Mesenchymal stem cell (in vitro differentiated cells and primary cell): Measurements from ENCODE around the gene ABCA4.

ENCODE experiments used
- DNase-seq: peaks from one replicate; pipeline ENCODE4 v3.0.0-alpha.2; 2013
- H2AFZ ChIP-seq: one replicate; pipeline ENCODE4 v1.6.1; 2013; ENCODE audit warnings: low read depth, mild to moderate bottlenecking, control low read depth, inconsistent platforms, low read length, moderate library complexity
- H2AK5ac ChIP-seq: 2 replicates; pipeline ENCODE4 v1.6.1; 2013; ENCODE audit warnings: low read length, moderate library complexity, mild to moderate bottlenecking, inconsistent platforms; ENCODE audit not compliant: severe bottlenecking
- H2BK120ac ChIP-seq: one replicate; pipeline ENCODE4 v1.6.1; 2013; ENCODE audit warnings: low read depth, mild to moderate bottlenecking, inconsistent platforms, low read length, moderate library complexity
- H2BK12ac ChIP-seq, 2 experiments: one replicate each; pipeline ENCODE4 v1.6.1; 2013; ENCODE audit warnings: inconsistent platforms in 2 of 2, low read length in 2 of 2, mild to moderate bottlenecking in 2 of 2, moderate library complexity in 2 of 2, control low read depth in 1 of 2
- H2BK15ac ChIP-seq: one replicate; pipeline ENCODE4 v1.6.1; 2013; ENCODE audit warnings: mild to moderate bottlenecking, low read depth, inconsistent platforms; ENCODE audit not compliant: poor library complexity, severe bottlenecking
- H2BK5ac ChIP-seq: 2 replicates; pipeline ENCODE4 v1.6.1; 2013; ENCODE audit warnings: low read depth, mild to moderate bottlenecking, low read length, control low read depth, inconsistent platforms; ENCODE audit not compliant: poor library complexity, severe bottlenecking
- H3K14ac ChIP-seq, 2 experiments: one replicate each; pipeline ENCODE4 v1.6.1; 2013; ENCODE audit warnings: inconsistent platforms in 2 of 2, low read length in 2 of 2, control low read depth in 1 of 2, mild to moderate bottlenecking in 1 of 2, moderate library complexity in 1 of 2
- H3K18ac ChIP-seq, 2 experiments: one replicate each; pipeline ENCODE4 v1.6.1; 2013; ENCODE audit warnings: inconsistent platforms in 2 of 2, low read length in 2 of 2, control low read depth in 1 of 2, low read depth in 1 of 2, mild to moderate bottlenecking in 1 of 2
- H3K23ac ChIP-seq, 2 experiments: one replicate each; pipeline ENCODE4 v1.6.1; 2013; ENCODE audit warnings: inconsistent platforms in 2 of 2, low read length in 2 of 2, mild to moderate bottlenecking in 2 of 2, moderate library complexity in 2 of 2, control low read depth in 1 of 2
- H3K27ac ChIP-seq: 2 replicates; pipeline ENCODE4 v1.5.1; 2013; ENCODE audit warnings: mild to moderate bottlenecking, moderate library complexity, low read length, control low read depth, inconsistent platforms; ENCODE audit not compliant: poor library complexity, severe bottlenecking
- H3K27me3 ChIP-seq, 2 experiments: 2 replicates each; pipeline versions ENCODE4 v1.6.1 to v1.7.0; 2013; ENCODE audit warnings: low read length in 2 of 2, mild to moderate bottlenecking in 2 of 2, moderate library complexity in 2 of 2, control low read depth in 1 of 2, inconsistent platforms in 1 of 2; ENCODE audit not compliant: control insufficient read depth in 1 of 2, insufficient read depth in 1 of 2
- H3K36me3 ChIP-seq, 2 experiments: 2 replicates each; pipeline versions ENCODE4 v1.6.1 to v1.7.0; 2013; ENCODE audit warnings: low read length in 2 of 2, control low read depth in 1 of 2, inconsistent platforms in 1 of 2, low read depth in 1 of 2, mild to moderate bottlenecking in 1 of 2; ENCODE audit not compliant: insufficient read depth in 2 of 2, control insufficient read depth in 1 of 2
- H3K4ac ChIP-seq, 2 experiments: one replicate each; pipeline ENCODE4 v1.6.1; 2013; ENCODE audit warnings: inconsistent platforms in 2 of 2, low read length in 2 of 2, mild to moderate bottlenecking in 2 of 2, moderate library complexity in 2 of 2, control low read depth in 1 of 2, low read depth in 1 of 2
- H3K4me1 ChIP-seq: 2 replicates; pipeline ENCODE4 v1.6.1; 2013; ENCODE audit warnings: low read depth, low read length, control low read depth; ENCODE audit not compliant: control insufficient read depth, insufficient read depth
- H3K4me2 ChIP-seq: 2 replicates; pipeline ENCODE4 v1.6.1; 2013; ENCODE audit warnings: low read length, mild to moderate bottlenecking, inconsistent platforms; ENCODE audit not compliant: poor library complexity, severe bottlenecking
- H3K4me3 ChIP-seq, 2 experiments: 2 replicates each; pipeline versions ENCODE4 v1.5.1 to v1.7.0; 2013; ENCODE audit warnings: low read length in 2 of 2, mild to moderate bottlenecking in 2 of 2, control low read depth in 1 of 2, low read depth in 1 of 2; ENCODE audit not compliant: insufficient read depth in 1 of 2
- H3K79me1 ChIP-seq: replicated peaks from 2 replicates; pipeline ENCODE4 v1.6.1; 2013; ENCODE audit warnings: mild to moderate bottlenecking, control low read depth, low read length, inconsistent platforms; ENCODE audit not compliant: poor library complexity, severe bottlenecking
- H3K9ac ChIP-seq: 2 replicates; pipeline ENCODE4 v1.7.0; 2013; ENCODE audit warnings: mild to moderate bottlenecking, low read length, moderate library complexity
- H3K9me3 ChIP-seq: 2 replicates; pipeline ENCODE4 v1.7.0; 2013; ENCODE audit warnings: mild to moderate bottlenecking, low read length; ENCODE audit not compliant: control insufficient read depth
- H4K8ac ChIP-seq: one replicate; pipeline ENCODE4 v1.6.1; 2013; ENCODE audit warnings: inconsistent platforms, mild to moderate bottlenecking, low read length, moderate library complexity
- H4K91ac ChIP-seq: one replicate; pipeline ENCODE4 v1.6.1; 2013; ENCODE audit warnings: mild to moderate bottlenecking, low read length, inconsistent platforms
- WGBS: methylation state at CpG from one replicate; pipeline ENCODE4 v1.1.7; 2013; ENCODE audit warnings: mixed read lengths; 5-methylcytosine and 5-hydroxymethylcytosine counted together

The ABCA4 gene

GRCh38 chr1:94105581-94105952 is 15.4 kb downstream of the ABCA4 start:
- H3K4ac ChIP-seq = no peak overlapping the region
- no peaks in the 10 kb centered on the region for H3K9me3 ChIP-seq
- WGBS = 59% methylated on average over 6 of the region's 7 CpGs

DNA sequence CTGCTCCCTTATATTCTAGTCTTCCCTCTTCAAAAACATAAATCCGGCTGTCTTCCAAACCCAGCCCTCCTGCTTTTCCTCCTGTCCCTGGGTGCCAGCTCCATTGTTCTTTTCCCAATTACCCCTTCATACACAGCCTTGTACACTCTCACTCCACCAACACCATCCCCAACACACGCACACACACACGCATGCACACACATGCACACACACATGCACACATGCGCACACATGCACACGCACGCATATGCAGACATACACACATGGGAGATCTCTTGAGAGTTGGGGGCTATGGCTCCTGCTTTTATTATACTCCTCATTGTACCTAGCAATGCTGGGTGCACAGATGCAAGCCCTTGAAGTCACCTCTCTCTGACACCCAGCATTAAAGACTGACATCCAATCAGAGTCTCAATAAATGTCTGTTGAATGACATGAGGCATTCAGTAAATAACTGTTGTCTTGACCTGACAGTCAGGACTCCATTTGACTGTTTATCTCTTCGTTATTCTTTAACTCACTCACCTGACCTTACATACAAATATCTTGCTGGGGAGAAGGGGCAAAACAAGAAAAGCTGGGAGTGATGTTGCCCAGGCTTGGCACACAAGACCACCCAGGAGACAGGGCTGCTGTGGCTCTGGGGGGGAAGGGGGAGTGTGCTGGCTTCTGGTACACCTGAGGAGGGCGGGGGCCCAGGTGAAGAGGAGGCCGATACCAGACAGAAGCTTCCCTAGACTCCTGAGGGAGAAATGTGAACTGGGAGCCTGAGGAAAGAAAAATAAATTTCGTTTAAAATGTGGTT is 16.0 kb downstream of the ABCA4 start:
- Histone ChIP-seq H2BK120ac (no peak overlapping the region), H2BK12ac (no peak overlapping the region), H3K4me3 (no peak overlapping the region), H2BK15ac (no peak overlapping the region), H3K27ac (no peak overlapping the region), H3K27me3 (peaks cover 0 to 34% of the 10 kb centered on the region in 2 experiments), H2BK5ac (no peak overlapping the region), H3K4ac (no peak overlapping the region), H3K18ac (no peak overlapping the region), H4K91ac (no peak overlapping the region), H3K4me2 (no peak overlapping the region), H3K14ac (peak overlapping the region in 1 of 2 experiments; percentile 66), H3K4me1 (peaks cover 21% of the 10 kb centered on the region), H3K79me1 (no peaks in the 10 kb centered on the region), H4K8ac (peak overlapping the region; percentile 5), H3K9ac (no peak overlapping the region), H2AK5ac (peak overlapping the region; percentile 3), H3K9me3 (no peaks in the 10 kb centered on the region), H3K36me3 (peaks cover 0 to 3% of the 10 kb centered on the region in 2 experiments), H3K23ac (no peak overlapping the region), H2AFZ (no peak overlapping the region)
- no peak for DNase-seq
- WGBS = 82% methylated on average over 9 of the region's 10 CpGs

More at GRCh38 chr1:94105581-94105952, 15.4 kb downstream of the ABCA4 start:
- H3K9ac ChIP-seq = no peak overlapping the region
- no peak overlapping the region for H2BK15ac ChIP-seq
- DNase-seq = no peak
- no peak overlapping the region for H4K91ac ChIP-seq
- H3K4me1 ChIP-seq = peaks cover 21% of the 10 kb centered on the region
- no peak overlapping the region for H3K23ac ChIP-seq
- peak overlapping the region; percentile 31 for H2AK5ac ChIP-seq
- H2AFZ ChIP-seq = no peak overlapping the region
- no peak overlapping the region for H4K8ac ChIP-seq
- H3K27me3 ChIP-seq = peaks cover 0 to 33% of the 10 kb centered on the region in 2 experiments
- peaks cover 0 to 3% of the 10 kb centered on the region in 2 experiments for H3K36me3 ChIP-seq
- no peak overlapping the region for H3K4me2 ChIP-seq
- no peak overlapping the region for H3K4me3 ChIP-seq
- no peak overlapping the region for H2BK12ac ChIP-seq
- no peak overlapping the region for H2BK5ac ChIP-seq
- H3K79me1 ChIP-seq = no peaks in the 10 kb centered on the region
- no peak overlapping the region for H3K18ac ChIP-seq
- no peak overlapping the region for H2BK120ac ChIP-seq
- peak overlapping the region; percentile 56 for H3K27ac ChIP-seq
- no peak overlapping the region for H3K14ac ChIP-seq

GRCh38 chr1:94104127-94104684 is 16.7 kb downstream of the ABCA4 start:
- Histone ChIP-seq H3K27ac (no peak overlapping the region), H3K9me3 (no peaks in the 10 kb centered on the region), H3K79me1 (no peaks in the 10 kb centered on the region), H2BK5ac (no peak overlapping the region), H2AFZ (no peak overlapping the region), H3K4me1 (peaks cover 24% of the 10 kb centered on the region), H4K91ac (no peak overlapping the region), H3K4me2 (no peak overlapping the region), H2AK5ac (no peak overlapping the region), H3K23ac (no peak overlapping the region), H4K8ac (no peak overlapping the region), H3K4me3 (no peak overlapping the region), H3K18ac (no peak overlapping the region), H2BK12ac (no peak overlapping the region), H2BK120ac (no peak overlapping the region), H3K27me3 (peaks cover 0 to 33% of the 10 kb centered on the region in 2 experiments), H3K4ac (no peak overlapping the region), H3K36me3 (peaks cover 0 to 3% of the 10 kb centered on the region in 2 experiments), H3K14ac (no peak overlapping the region), H2BK15ac (no peak overlapping the region), H3K9ac (no peak overlapping the region)
- DNase-seq = no peak
- WGBS = 91% methylated on average over 9 of the region's 9 CpGs

- 91% methylated on average over 4 of the region's 4 CpGs for WGBS
Observed at GRCh38 chr1:94103608-94104007, 17.3 kb downstream of the ABCA4 start.

More at GRCh38 chr1:94103608-94104007, 17.3 kb downstream of the ABCA4 start:
- H4K8ac ChIP-seq = no peak overlapping the region
- H2BK5ac ChIP-seq = no peak overlapping the region
- no peak overlapping the region for H2BK12ac ChIP-seq
- no peak overlapping the region for H3K23ac ChIP-seq
- no peak overlapping the region for H2AFZ ChIP-seq
- H3K4ac ChIP-seq = no peak overlapping the region
- H2BK15ac ChIP-seq = no peak overlapping the region
- H4K91ac ChIP-seq = no peak overlapping the region
- no peak overlapping the region for H3K14ac ChIP-seq
- H3K4me3 ChIP-seq = no peak overlapping the region
- no peak overlapping the region for H2BK120ac ChIP-seq
- H3K36me3 ChIP-seq = peaks cover 0 to 3% of the 10 kb centered on the region in 2 experiments
- no peaks in the 10 kb centered on the region for H3K9me3 ChIP-seq
- no peak overlapping the region for H3K9ac ChIP-seq
- no peak overlapping the region for H3K27ac ChIP-seq
- no peak overlapping the region for H3K18ac ChIP-seq
- no peaks in the 10 kb centered on the region for H3K79me1 ChIP-seq
- peaks cover 26% of the 10 kb centered on the region for H3K4me1 ChIP-seq
- no peak for DNase-seq
- H2AK5ac ChIP-seq = no peak overlapping the region
- peaks cover 0 to 32% of the 10 kb centered on the region in 2 experiments for H3K27me3 ChIP-seq
- H3K4me2 ChIP-seq = no peak overlapping the region
